Prostate gland (tissue), 2 donors: ENCODE measurements around the gene KIAA1755.

ENCODE experiments used
- POLR2A ChIP-seq: fragments of 450-650 bp; IDR thresholded peaks from one replicate; pipeline ENCODE4 v1.6.1; 2016; ENCODE audit warnings: antibody characterized with exemption, mild to moderate bottlenecking
- POLR2AphosphoS5 ChIP-seq: sonication (generic); formaldehyde crosslinking; IDR thresholded peaks from one replicate; pipeline ENCODE4 v1.6.1; 2017; ENCODE audit warnings: antibody characterized with exemption
- TF ChIP-seq, protein P1 (sequence below), 4 experiments: fragments of 200-600 bp in 2 of 4; fragments of 450-650 bp in 2 of 4; sonication (generic) in 2 of 4; IDR thresholded peaks; 1 replicate in 3 of 4; 2 replicates in 1 of 4; pipeline ENCODE4 v1.5.1; 2016 to 2019; ENCODE audit warnings: antibody characterized with exemption in 4 of 4, mild to moderate bottlenecking in 2 of 4, moderate library complexity in 2 of 4

- TF ChIP-seq, protein P1, sequence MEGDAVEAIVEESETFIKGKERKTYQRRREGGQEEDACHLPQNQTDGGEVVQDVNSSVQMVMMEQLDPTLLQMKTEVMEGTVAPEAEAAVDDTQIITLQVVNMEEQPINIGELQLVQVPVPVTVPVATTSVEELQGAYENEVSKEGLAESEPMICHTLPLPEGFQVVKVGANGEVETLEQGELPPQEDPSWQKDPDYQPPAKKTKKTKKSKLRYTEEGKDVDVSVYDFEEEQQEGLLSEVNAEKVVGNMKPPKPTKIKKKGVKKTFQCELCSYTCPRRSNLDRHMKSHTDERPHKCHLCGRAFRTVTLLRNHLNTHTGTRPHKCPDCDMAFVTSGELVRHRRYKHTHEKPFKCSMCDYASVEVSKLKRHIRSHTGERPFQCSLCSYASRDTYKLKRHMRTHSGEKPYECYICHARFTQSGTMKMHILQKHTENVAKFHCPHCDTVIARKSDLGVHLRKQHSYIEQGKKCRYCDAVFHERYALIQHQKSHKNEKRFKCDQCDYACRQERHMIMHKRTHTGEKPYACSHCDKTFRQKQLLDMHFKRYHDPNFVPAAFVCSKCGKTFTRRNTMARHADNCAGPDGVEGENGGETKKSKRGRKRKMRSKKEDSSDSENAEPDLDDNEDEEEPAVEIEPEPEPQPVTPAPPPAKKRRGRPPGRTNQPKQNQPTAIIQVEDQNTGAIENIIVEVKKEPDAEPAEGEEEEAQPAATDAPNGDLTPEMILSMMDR (IDR thresholded peaks at IDR 0.05) = peak; percentile 68 to 82 (median 73)
- TF ChIP-seq POLR2A (no peak), POLR2AphosphoS5 (no peak)
Observed at GRCh38 chr20:38222231-38222922, 38.2 kb downstream of the KIAA1755 start.
